ENCODE measurements around the gene TPP1.

TPP1 gene

GRCh38 chr11:6599881-6600390 lies 19.3 kb downstream of the TPP1 start:
- no peak overlapping the region for H3K9ac ChIP-seq (ENCODE audit: low read depth, low read length)
- no peak overlapping the region for H3K27ac ChIP-seq (ENCODE audit: low read depth, low read length)
- H3K36me3 ChIP-seq (ENCODE audit: control insufficient read depth, insufficient read depth, low read length), result peaks cover 52% of the 10 kb centered on the region
- no peaks in the 10 kb centered on the region for H3K9me3 ChIP-seq (ENCODE audit: control insufficient read depth, insufficient read depth, low read length)
- peaks cover 14% of the 10 kb centered on the region; the same call in 1 of the 2 replicates for H3K4me1 ChIP-seq (ENCODE audit: control insufficient read depth, insufficient read depth, low read length)
- H3K4me3 ChIP-seq (ENCODE audit: low read depth, low read length), result no peak overlapping the region
- no peaks in the 10 kb centered on the region for H3K27me3 ChIP-seq (ENCODE audit: control insufficient read depth, insufficient read depth, low read length)

GRCh38 chr11:6599449-6599848 lies 19.8 kb downstream of the TPP1 start:
- Histone ChIP-seq H3K27me3 (ENCODE audit: control insufficient read depth, insufficient read depth, low read length) (no peaks in the 10 kb centered on the region), H3K4me3 (ENCODE audit: low read depth, low read length) (no peak overlapping the region), H3K9ac (ENCODE audit: low read depth, low read length) (no peak overlapping the region), H3K4me1 (ENCODE audit: control insufficient read depth, insufficient read depth, low read length) (peaks cover 9% of the 10 kb centered on the region; the same call in 1 of the 2 replicates), H3K9me3 (ENCODE audit: control insufficient read depth, insufficient read depth, low read length) (no peaks in the 10 kb centered on the region), H3K36me3 (ENCODE audit: control insufficient read depth, insufficient read depth, low read length) (peaks cover 52% of the 10 kb centered on the region), H3K27ac (ENCODE audit: low read depth, low read length) (no peak overlapping the region)

- H3K27ac ChIP-seq (ENCODE audit: low read depth, low read length), result no peak overlapping the region
- H3K36me3 ChIP-seq (ENCODE audit: control insufficient read depth, insufficient read depth, low read length), result peaks cover 52% of the 10 kb centered on the region
- no peak overlapping the region for H3K4me3 ChIP-seq (ENCODE audit: low read depth, low read length)
- no peaks in the 10 kb centered on the region for H3K27me3 ChIP-seq (ENCODE audit: control insufficient read depth, insufficient read depth, low read length)
- no peaks in the 10 kb centered on the region for H3K9me3 ChIP-seq (ENCODE audit: control insufficient read depth, insufficient read depth, low read length)
- peaks cover 8% of the 10 kb centered on the region; the same call in 1 of the 2 replicates for H3K4me1 ChIP-seq (ENCODE audit: control insufficient read depth, insufficient read depth, low read length)
- H3K9ac ChIP-seq (ENCODE audit: low read depth, low read length), result no peak overlapping the region
These were observed 20.7 kb downstream of the TPP1 start for GRCh38 chr11:6598555-6598954.

GRCh38 chr11:6596239-6596877 lies 22.9 kb downstream of the TPP1 start:
- Histone ChIP-seq H3K27ac (ENCODE audit: low read depth, low read length) (no peak overlapping the region), H3K36me3 (ENCODE audit: control insufficient read depth, insufficient read depth, low read length) (peaks cover 47% of the 10 kb centered on the region), H3K4me1 (ENCODE audit: control insufficient read depth, insufficient read depth, low read length) (no peaks in the 10 kb centered on the region), H3K9me3 (ENCODE audit: control insufficient read depth, insufficient read depth, low read length) (no peaks in the 10 kb centered on the region), H3K9ac (ENCODE audit: low read depth, low read length) (no peak overlapping the region), H3K27me3 (ENCODE audit: control insufficient read depth, insufficient read depth, low read length) (no peaks in the 10 kb centered on the region), H3K4me3 (ENCODE audit: low read depth, low read length) (no peak overlapping the region)

- H3K36me3 ChIP-seq (ENCODE audit: control insufficient read depth, insufficient read depth, low read length), result peaks cover 26% of the 10 kb centered on the region
These were observed 25.0 kb downstream of the TPP1 start for GRCh38 chr11:6594142-6594768.

GRCh38 chr11:6588018-6588417 lies 31.2 kb downstream of the TPP1 start:
- Histone ChIP-seq H3K4me1 (ENCODE audit: control insufficient read depth, insufficient read depth, low read length) (0 out of 2 replicates have a peak, but pooled peaks cover 3% of the 10 kb centered on the region), H3K9me3 (ENCODE audit: control insufficient read depth, insufficient read depth, low read length) (peaks cover 2% of the 10 kb centered on the region; the same call in 1 of the 2 replicates), H3K36me3 (ENCODE audit: control insufficient read depth, insufficient read depth, low read length) (no peaks in the 10 kb centered on the region), H3K27ac (ENCODE audit: low read depth, low read length) (no peak overlapping the region), H3K27me3 (ENCODE audit: control insufficient read depth, insufficient read depth, low read length) (no peaks in the 10 kb centered on the region), H3K4me3 (ENCODE audit: low read depth, low read length) (no peak overlapping the region), H3K9ac (ENCODE audit: low read depth, low read length) (no peak overlapping the region)

More at GRCh38 chr11:6594142-6594768, 25.0 kb downstream of the TPP1 start:
- Histone ChIP-seq H3K9me3 (ENCODE audit: control insufficient read depth, insufficient read depth, low read length) (no peaks in the 10 kb centered on the region), H3K4me1 (ENCODE audit: control insufficient read depth, insufficient read depth, low read length) (no peaks in the 10 kb centered on the region), H3K27ac (ENCODE audit: low read depth, low read length) (no peak overlapping the region), H3K4me3 (ENCODE audit: low read depth, low read length) (no peak overlapping the region), H3K27me3 (ENCODE audit: control insufficient read depth, insufficient read depth, low read length) (no peaks in the 10 kb centered on the region), H3K9ac (ENCODE audit: low read depth, low read length) (no peak overlapping the region)

GRCh38 chr11:6587360-6587953 lies 31.8 kb downstream of the TPP1 start:
- no peaks in the 10 kb centered on the region for H3K27me3 ChIP-seq (ENCODE audit: control insufficient read depth, insufficient read depth, low read length)
- H3K9me3 ChIP-seq (ENCODE audit: control insufficient read depth, insufficient read depth, low read length), result peaks cover 2% of the 10 kb centered on the region; the same call in 1 of the 2 replicates
- no peaks in the 10 kb centered on the region for H3K36me3 ChIP-seq (ENCODE audit: control insufficient read depth, insufficient read depth, low read length)
- no peak overlapping the region for H3K27ac ChIP-seq (ENCODE audit: low read depth, low read length)
- no peak overlapping the region for H3K9ac ChIP-seq (ENCODE audit: low read depth, low read length)
- H3K4me3 ChIP-seq (ENCODE audit: low read depth, low read length), result no peak overlapping the region
- H3K4me1 ChIP-seq (ENCODE audit: control insufficient read depth, insufficient read depth, low read length), result 0 out of 2 replicates have a peak, but pooled peaks cover 3% of the 10 kb centered on the region

GRCh38 chr11:6586434-6587359 lies 32.5 kb downstream of the TPP1 start:
- Histone ChIP-seq H3K36me3 (ENCODE audit: control insufficient read depth, insufficient read depth, low read length) (no peaks in the 10 kb centered on the region), H3K4me1 (ENCODE audit: control insufficient read depth, insufficient read depth, low read length) (0 out of 2 replicates have a peak, but pooled peaks cover 3% of the 10 kb centered on the region), H3K9me3 (ENCODE audit: control insufficient read depth, insufficient read depth, low read length) (peaks cover 2% of the 10 kb centered on the region; the same call in 1 of the 2 replicates), H3K27me3 (ENCODE audit: control insufficient read depth, insufficient read depth, low read length) (no peaks in the 10 kb centered on the region), H3K27ac (ENCODE audit: low read depth, low read length) (no peak overlapping the region), H3K9ac (ENCODE audit: low read depth, low read length) (no peak overlapping the region), H3K4me3 (ENCODE audit: low read depth, low read length) (no peak overlapping the region)

GRCh38 chr11:6584528-6584927 lies 34.7 kb downstream of the TPP1 start:
- Histone ChIP-seq H3K9ac (ENCODE audit: low read depth, low read length) (no peak overlapping the region), H3K36me3 (ENCODE audit: control insufficient read depth, insufficient read depth, low read length) (no peaks in the 10 kb centered on the region), H3K27ac (ENCODE audit: low read depth, low read length) (no peak overlapping the region)

GRCh38 chr11:6583584-6583983 lies 35.6 kb downstream of the TPP1 start:
- no peak overlapping the region for H3K9ac ChIP-seq (ENCODE audit: low read depth, low read length)
- 0 out of 2 replicates have a peak, but pooled peaks cover 3% of the 10 kb centered on the region for H3K4me1 ChIP-seq (ENCODE audit: control insufficient read depth, insufficient read depth, low read length)
- no peak overlapping the region for H3K4me3 ChIP-seq (ENCODE audit: low read depth, low read length)
- no peaks in the 10 kb centered on the region for H3K27me3 ChIP-seq (ENCODE audit: control insufficient read depth, insufficient read depth, low read length)
- no peak overlapping the region for H3K27ac ChIP-seq (ENCODE audit: low read depth, low read length)
- peaks cover 2% of the 10 kb centered on the region; the same call in 1 of the 2 replicates for H3K9me3 ChIP-seq (ENCODE audit: control insufficient read depth, insufficient read depth, low read length)
- no peaks in the 10 kb centered on the region for H3K36me3 ChIP-seq (ENCODE audit: control insufficient read depth, insufficient read depth, low read length)

More at GRCh38 chr11:6584528-6584927, 34.7 kb downstream of the TPP1 start:
- Histone ChIP-seq H3K4me1 (ENCODE audit: control insufficient read depth, insufficient read depth, low read length) (0 out of 2 replicates have a peak, but pooled peaks cover 3% of the 10 kb centered on the region), H3K4me3 (ENCODE audit: low read depth, low read length) (no peak overlapping the region), H3K27me3 (ENCODE audit: control insufficient read depth, insufficient read depth, low read length) (no peaks in the 10 kb centered on the region), H3K9me3 (ENCODE audit: control insufficient read depth, insufficient read depth, low read length) (peaks cover 2% of the 10 kb centered on the region; the same call in 1 of the 2 replicates)
